BLaER1 treated with 17β-estradiol and CSF1 and Interleukin-3, amounts not matched to agents 10 nM and 100 nM (cell line): ENCODE measurements around the gene RNF213.
"Not testable (repeated sequence)": the region's sequence is repeated elsewhere in the genome, so short reads cannot be mapped to it uniquely, and the experiment has no call there.

Source experiments
- H3K27ac ChIP-seq, 11 experiments: shearing (Covaris generic); formaldehyde crosslinking; 2 replicates each; pipeline ENCODE4 v1.8.1; 2022
- H3K27me3 ChIP-seq, 11 experiments: shearing (Covaris generic); formaldehyde crosslinking; 2 replicates each; pipeline ENCODE4 v1.8.1; 2022
- H3K36me3 ChIP-seq, 11 experiments: shearing (Covaris generic); formaldehyde crosslinking; 2 replicates each; pipeline ENCODE4 v1.8.1; 2022
- H3K4me1 ChIP-seq, 10 experiments: shearing (Covaris generic); formaldehyde crosslinking; 2 replicates each; pipeline ENCODE4 v1.8.1; 2022
- H3K4me2 ChIP-seq, 11 experiments: shearing (Covaris generic); formaldehyde crosslinking; 2 replicates each; pipeline ENCODE4 v1.8.1; 2022
- H3K4me3 ChIP-seq, 10 experiments: shearing (Covaris generic); formaldehyde crosslinking; 2 replicates each; pipeline ENCODE4 v1.8.1; 2022
- H3K9ac ChIP-seq, 11 experiments: shearing (Covaris generic); formaldehyde crosslinking; 2 replicates each; pipeline ENCODE4 v1.8.1; 2022
- H3K9me3 ChIP-seq, 11 experiments: shearing (Covaris generic); formaldehyde crosslinking; replicated peaks in 1 of 11; 2 replicates each; pipeline ENCODE4 v1.8.1; 2022
- H4K20me1 ChIP-seq, 11 experiments: shearing (Covaris generic); formaldehyde crosslinking; 2 replicates each; pipeline ENCODE4 v1.8.1; 2022
- Cebpa-rat ChIP-seq, 11 experiments: shearing (Covaris generic); IDR thresholded peaks; 2 replicates each; pipeline ENCODE4 v1.8.1; 2022

The RNF213 gene

GRCh38 chr17:80393961-80394360 lies 133.3 kb downstream of the RNF213 start:
- H3K4me3 ChIP-seq = no peak overlapping the region
- H3K27me3 ChIP-seq = no peaks in the 10 kb centered on the region
- TF ChIP-seq Cebpa-rat (IDR thresholded peaks at IDR 0.05) = no peak
- no peak overlapping the region for H3K4me2 ChIP-seq
- peaks cover 59 to 73% (median 67%) of the 10 kb centered on the region in 11 experiments for H3K36me3 ChIP-seq
- H3K9me3 ChIP-seq = no peaks in the 10 kb centered on the region
- H3K27ac ChIP-seq = no peak overlapping the region
- H4K20me1 ChIP-seq = peaks cover 0 to 24% (median 0%) of the 10 kb centered on the region in 11 experiments; a peak in 4 of 22 replicates
- peak overlapping the region in 1 of 11 experiments; percentile 7; a peak in 2 of 22 replicates for H3K9ac ChIP-seq
- H3K4me1 ChIP-seq = peaks cover 13 to 36% (median 20%) of the 10 kb centered on the region in 10 experiments; a peak in 19 of 20 replicates

- no peak overlapping the region for H3K4me3 ChIP-seq
- no peak overlapping the region for H3K4me2 ChIP-seq
- H3K9ac ChIP-seq = no peak overlapping the region
- peaks cover 0 to 18% (median 0%) of the 10 kb centered on the region in 11 experiments; a peak in 4 of 22 replicates for H4K20me1 ChIP-seq
- no peaks in the 10 kb centered on the region for H3K27me3 ChIP-seq
- H3K9me3 ChIP-seq = no peaks in the 10 kb centered on the region
- peaks cover 51 to 65% (median 60%) of the 10 kb centered on the region in 11 experiments for H3K36me3 ChIP-seq
- peaks cover 19 to 44% (median 27%) of the 10 kb centered on the region in 10 experiments; a peak in 19 of 20 replicates for H3K4me1 ChIP-seq
- no peak for TF ChIP-seq Cebpa-rat (IDR thresholded peaks at IDR 0.05)
- H3K27ac ChIP-seq = no peak overlapping the region
These were observed 134.1 kb downstream of the RNF213 start for GRCh38 chr17:80394629-80395216.

- H3K9me3 ChIP-seq = peaks cover 0 to 6% (median 0%) of the 10 kb centered on the region in 11 experiments; a peak in 3 of 22 replicates
- H3K4me1 ChIP-seq = peaks cover 21 to 52% (median 36%) of the 10 kb centered on the region in 10 experiments; a peak in 19 of 20 replicates
- H3K4me2 ChIP-seq = 0 out of 22 replicates have a peak overlapping the region, but pooled peaks of 1 of the 11 experiments have one; percentile 19
- no peak overlapping the region for H3K9ac ChIP-seq
- no peak for TF ChIP-seq Cebpa-rat (IDR thresholded peaks at IDR 0.05)
- H3K4me3 ChIP-seq = no peak overlapping the region
- H3K27me3 ChIP-seq = no peaks in the 10 kb centered on the region
- H3K36me3 ChIP-seq = peaks cover 42 to 57% (median 51%) of the 10 kb centered on the region in 11 experiments
- H4K20me1 ChIP-seq = peaks cover 0 to 12% (median 0%) of the 10 kb centered on the region in 11 experiments; a peak in 3 of 22 replicates
- no peak overlapping the region for H3K27ac ChIP-seq
These were observed 134.9 kb downstream of the RNF213 start for GRCh38 chr17:80395402-80396151.

- TF ChIP-seq Cebpa-rat (IDR thresholded peaks at IDR 0.05) = no peak
- H3K4me2 ChIP-seq = 0 out of 22 replicates have a peak overlapping the region, but pooled peaks of 1 of the 11 experiments have one; percentile 3
- no peak overlapping the region for H3K4me3 ChIP-seq
- no peak overlapping the region for H3K9ac ChIP-seq
- H3K9me3 ChIP-seq = peaks cover 0 to 15% (median 0%) of the 10 kb centered on the region in 11 experiments; a peak in 4 of 22 replicates
- H4K20me1 ChIP-seq = peaks cover 0 to 12% (median 0%) of the 10 kb centered on the region in 11 experiments; a peak in 3 of 22 replicates
- no peaks in the 10 kb centered on the region for H3K27me3 ChIP-seq
- peaks cover 34 to 49% (median 43%) of the 10 kb centered on the region in 11 experiments for H3K36me3 ChIP-seq
- H3K4me1 ChIP-seq = peaks cover 21 to 55% (median 38%) of the 10 kb centered on the region in 10 experiments; a peak in 19 of 20 replicates
- H3K27ac ChIP-seq = no peak overlapping the region
These were observed 135.7 kb downstream of the RNF213 start for GRCh38 chr17:80396157-80397033.

GRCh38 chr17:80397034-80397387 lies 136.4 kb downstream of the RNF213 start:
- H4K20me1 ChIP-seq = peaks cover 0 to 12% (median 0%) of the 10 kb centered on the region in 11 experiments; a peak in 2 of 22 replicates
- 0 out of 22 replicates have a peak overlapping the region, but pooled peaks of 1 of the 11 experiments have one; percentile 3 for H3K4me2 ChIP-seq
- H3K9ac ChIP-seq = no peak overlapping the region
- no peaks in the 10 kb centered on the region for H3K27me3 ChIP-seq
- peaks cover 28 to 43% (median 37%) of the 10 kb centered on the region in 11 experiments for H3K36me3 ChIP-seq
- H3K4me3 ChIP-seq = no peak overlapping the region
- peaks cover 0 to 21% (median 2%) of the 10 kb centered on the region in 11 experiments; a peak in 8 of 22 replicates for H3K9me3 ChIP-seq
- H3K4me1 ChIP-seq = peaks cover 21 to 55% (median 38%) of the 10 kb centered on the region in 10 experiments; a peak in 19 of 20 replicates
- no peak overlapping the region for H3K27ac ChIP-seq
- TF ChIP-seq Cebpa-rat (IDR thresholded peaks at IDR 0.05) = no peak

GRCh38 chr17:80397686-80398085 lies 137.0 kb downstream of the RNF213 start:
- Histone ChIP-seq H4K20me1 (peaks cover 0 to 12% (median 0%) of the 10 kb centered on the region in 11 experiments; a peak in 2 of 22 replicates), H3K36me3 (peaks cover 23 to 36% (median 31%) of the 10 kb centered on the region in 11 experiments), H3K9ac (no peak overlapping the region), H3K9me3 (peaks cover 0 to 27% (median 5%) of the 10 kb centered on the region in 11 experiments; a peak in 8 of 22 replicates), H3K4me3 (no peak overlapping the region), H3K27ac (peak overlapping the region in 3 of 11 experiments; percentile 26 to 60 (median 34); a peak in 4 of 22 replicates), H3K27me3 (no peaks in the 10 kb centered on the region), H3K4me1 (peaks cover 21 to 55% (median 38%) of the 10 kb centered on the region in 10 experiments; a peak in 19 of 20 replicates), H3K4me2 (peak overlapping the region; percentile 30 to 59 (median 50); a peak in 18 of 22 replicates)
- TF ChIP-seq Cebpa-rat (IDR thresholded peaks at IDR 0.05) = no peak

- H3K9ac ChIP-seq, H3K36me3 ChIP-seq, H3K4me3 ChIP-seq, H4K20me1 ChIP-seq, H3K27me3 ChIP-seq: not testable (repeated sequence)
- Histone ChIP-seq H3K27ac (peak overlapping the region in 1 of 11 experiments; percentile 76; a peak in 1 of 22 replicates), H3K9me3 (peaks cover 0 to 27% (median 5%) of the 10 kb centered on the region in 11 experiments; a peak in 8 of 22 replicates), H3K4me1 (peaks cover 21 to 39% (median 32%) of the 10 kb centered on the region in 10 experiments; a peak in 19 of 20 replicates), H3K4me2 (peak overlapping the region in 4 of 11 experiments; percentile 53 to 73 (median 72); a peak in 5 of 22 replicates)
These were observed 140.4 kb downstream of the RNF213 start for GRCh38 chr17:80401086-80401485.

GRCh38 chr17:80402102-80402501 lies 141.4 kb downstream of the RNF213 start:
- not testable (repeated sequence) for H3K27ac ChIP-seq, H3K9ac ChIP-seq, H3K27me3 ChIP-seq, H4K20me1 ChIP-seq, H3K36me3 ChIP-seq, H3K4me3 ChIP-seq, H3K4me2 ChIP-seq
- peaks cover 0 to 27% (median 5%) of the 10 kb centered on the region in 11 experiments; a peak in 8 of 22 replicates for H3K9me3 ChIP-seq
- peaks cover 21 to 34% (median 30%) of the 10 kb centered on the region in 10 experiments; a peak in 19 of 20 replicates for H3K4me1 ChIP-seq
